Gastrocnemius medialis (tissue), 4 donors: ENCODE results near the gene NOVA2. TPM values are rescaled to one million over a fixed set of nuclear protein-coding genes. Genes with fewer than 3 reads are reported as not detected.
A peak's percentile ranks its signal among the peaks of the same experiment; 100 is the strongest.

Experiments
- ATAC-seq, 2 donors: fragments of 150-250 bp; one replicate each; pipeline ENCODE4 v1.9.1; 2016
- DNase-seq, 2 donors: peaks; one replicate each; pipeline ENCODE4 v3.0.0-alpha.2; 2019
- H3K27ac ChIP-seq, 4 donors: fragments of 200-600 bp; sonication (generic); 1 replicate in 1 of 4; 2 replicates in 3 of 4; pipeline ENCODE4 v1.5.1; 2016 to 2018; ENCODE audit warnings: mild to moderate bottlenecking in 2 of 4, moderate library complexity in 1 of 4
- H3K27me3 ChIP-seq, 3 donors: fragments of 200-600 bp; sonication (generic) in 2 of 3; 1 replicate in 1 of 3; 2 replicates in 2 of 3; pipeline versions ENCODE4 v1.5.1 to v1.6.0; 2016 to 2019; ENCODE audit warnings: mild to moderate bottlenecking in 1 of 3, moderate library complexity in 1 of 3
- H3K36me3 ChIP-seq, 2 donors: fragments of 200-600 bp; sonication (generic) in 1 of 2; one replicate each; pipeline ENCODE4 v1.5.1; 2017 to 2018
- H3K4me1 ChIP-seq, 2 donors: fragments of 200-600 bp; sonication (generic) in 1 of 2; one replicate each; pipeline ENCODE4 v1.5.1; 2016 to 2017; ENCODE audit warnings: mild to moderate bottlenecking in 2 of 2
- H3K4me3 ChIP-seq, 4 donors: fragments of 200-600 bp; sonication (generic) in 3 of 4; 1 replicate in 1 of 4; 2 replicates in 3 of 4; pipeline ENCODE4 v1.5.1; 2016 to 2019; ENCODE audit warnings: mild to moderate bottlenecking in 2 of 4
- H3K9me3 ChIP-seq, 3 donors: fragments of 200-600 bp; sonication (generic) in 2 of 3; 1 replicate in 1 of 3; 2 replicates in 2 of 3; pipeline ENCODE4 v1.5.1; 2016 to 2019
- CTCF ChIP-seq, 5 experiments: fragments of 450-650 bp in 3 of 5; fragments of 200-600 bp in 2 of 5; sonication (generic) in 2 of 5; IDR thresholded peaks in 4 of 5; conservative IDR thresholded peaks in 1 of 5; 1 replicate in 4 of 5; 2 replicates in 1 of 5; pipeline ENCODE4 v1.5.1; 2016 to 2019; ENCODE audit warnings: antibody characterized with exemption in 5 of 5, mild to moderate bottlenecking in 3 of 5, moderate library complexity in 3 of 5
- POLR2A ChIP-seq, 2 donors: fragments of 450-650 bp; IDR thresholded peaks; one replicate each; pipeline ENCODE4 v1.6.1; 2017; ENCODE audit warnings: antibody characterized with exemption in 2 of 2, mild to moderate bottlenecking in 2 of 2, moderate library complexity in 2 of 2
- in situ Hi-C, 4 donors: fragments of 200-750 bp; cut with MboI; loops; one replicate each; pipeline versions ENCODE4 v1.15.0 to v1.8.0; 2017; ENCODE audit warnings: low sequenced_read_pairs in 4 of 4
- intact Hi-C: fragments of 100-400 bp; cut with DNase I; formaldehyde crosslinking; loops from one replicate; pipeline ENCODE4 v1.15.1; 2023; ENCODE audit warnings: low total_unique reads
- total RNA-seq, 4 donors: library from RNA; depleted of rRNA; stranded (reverse); fragments of >200 nt; gene quantifications; one replicate each; pipeline versions ENCODE4 v1.1.0 to v1.2.3, GENCODE V29; 2016

Gene NOVA2
- total RNA-seq, 4 donors from 2014 or later, result 0.44 to 1.1 (median 0.49) TPM

DNA sequence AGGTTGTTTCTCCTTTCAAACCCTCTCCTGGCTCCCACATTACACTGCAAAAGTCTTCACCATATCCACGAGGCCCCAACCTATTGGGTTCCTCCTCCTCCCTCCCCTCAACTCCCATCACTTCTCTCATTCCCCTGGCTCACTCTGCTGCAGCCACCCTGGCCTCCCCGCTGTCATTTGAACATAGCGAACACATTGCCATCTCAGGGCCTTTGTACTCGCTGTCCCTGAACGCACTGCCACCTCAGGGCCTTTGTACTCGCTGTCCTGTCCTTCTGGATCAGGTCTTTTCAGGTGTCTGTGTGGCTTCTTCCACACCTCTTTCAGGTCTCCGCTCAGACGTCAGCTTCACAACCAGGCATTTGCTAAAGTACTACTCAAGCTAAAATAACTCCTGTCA, 23.3 kb upstream of the NOVA2 start:
- in situ Hi-C loops (no loop called here), intact Hi-C loops (no loop called here)
- Histone ChIP-seq H3K4me3 (no peak overlapping the region), H3K9me3 (no peaks in the 10 kb centered on the region), H3K27ac (no peak overlapping the region), H3K36me3 (no peaks in the 10 kb centered on the region), H3K27me3 (peaks cover 7 to 20% (median 9%) of the 10 kb centered on the region in 3 donors), H3K4me1 (peaks cover 6 to 12% of the 10 kb centered on the region in 2 donors)
- TF ChIP-seq POLR2A (IDR thresholded peaks at IDR 0.05), result no peak
- TF ChIP-seq CTCF (IDR thresholded peaks at IDR 0.05 in 4 of 5, conservative IDR thresholded peaks at IDR 0.05 in 1 of 5), result no peak
- ATAC-seq, result no peak
- no peak for DNase-seq

GRCh38 chr19:45995715-45996385, 22.2 kb upstream of the NOVA2 start:
- Histone ChIP-seq H3K36me3 (no peaks in the 10 kb centered on the region), H3K4me3 (peak overlapping the region; percentile 74 to 93 (median 86)), H3K4me1 (peaks cover 6 to 12% of the 10 kb centered on the region in 2 donors), H3K27ac (peak overlapping the region; percentile 83 to 86 (median 85)), H3K9me3 (no peaks in the 10 kb centered on the region), H3K27me3 (peaks cover 5 to 19% (median 9%) of the 10 kb centered on the region in 3 donors)
- TF ChIP-seq CTCF (IDR thresholded peaks at IDR 0.05 in 4 of 5, conservative IDR thresholded peaks at IDR 0.05 in 1 of 5), result no peak
- no peak for TF ChIP-seq POLR2A (IDR thresholded peaks at IDR 0.05)
- ATAC-seq (no peak), DNase-seq (no peak)
- intact Hi-C loops (loop anchor here (1.0 to 2.0 kb wide), 3 partner anchors 21 to 133 kb away; partner anchors contain the start of gene SYMPK), in situ Hi-C loops (no loop called here)

DNA sequence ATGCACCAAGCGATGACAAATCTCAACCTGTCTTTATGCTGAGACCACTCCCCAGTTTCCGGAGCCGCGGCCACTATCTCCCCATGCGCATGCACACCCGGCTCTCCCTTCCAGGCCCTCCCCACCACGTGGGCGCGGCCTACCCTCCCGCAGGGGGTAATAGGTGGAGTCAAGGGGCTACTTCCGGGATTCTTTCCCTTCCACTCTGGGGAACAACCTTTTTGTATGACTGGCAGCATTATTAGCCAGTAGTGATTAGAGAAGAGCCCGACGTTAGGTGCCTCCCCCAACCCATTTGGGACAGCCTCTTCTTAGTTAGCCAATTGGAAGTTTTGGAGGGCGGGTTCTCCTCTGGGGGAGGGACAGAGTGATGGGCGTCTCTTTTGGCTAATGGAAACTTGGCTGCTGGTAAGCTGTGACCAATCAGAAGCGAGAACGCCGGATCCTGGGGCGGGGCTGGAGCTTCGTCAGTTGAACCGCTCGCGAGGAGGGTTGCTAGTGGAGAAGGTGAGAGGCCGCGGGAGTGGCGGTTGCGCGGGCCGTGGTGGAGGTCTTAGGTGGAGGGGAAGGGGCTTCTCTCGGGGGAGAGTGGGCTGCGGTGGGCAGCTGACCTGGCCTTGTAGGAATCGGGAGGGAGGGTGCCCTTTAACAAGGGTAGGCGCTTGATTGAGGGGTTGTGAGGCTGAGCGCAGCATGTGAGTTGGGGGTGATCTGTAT, 21.5 kb upstream of the NOVA2 start, which contains the start of gene CCDC61:
Gene CCDC61 (plus strand): TSS at position 470 of the 717 bp plus-strand sequence. CDS start 7,552 bp downstream, outside the sequence.
- ATAC-seq, result peak; percentile 100
- TF ChIP-seq POLR2A (IDR thresholded peaks at IDR 0.05) (peak; percentile 76 to 81), CTCF (IDR thresholded peaks at IDR 0.05 in 4 of 5, conservative IDR thresholded peaks at IDR 0.05 in 1 of 5) (no peak)

DNA sequence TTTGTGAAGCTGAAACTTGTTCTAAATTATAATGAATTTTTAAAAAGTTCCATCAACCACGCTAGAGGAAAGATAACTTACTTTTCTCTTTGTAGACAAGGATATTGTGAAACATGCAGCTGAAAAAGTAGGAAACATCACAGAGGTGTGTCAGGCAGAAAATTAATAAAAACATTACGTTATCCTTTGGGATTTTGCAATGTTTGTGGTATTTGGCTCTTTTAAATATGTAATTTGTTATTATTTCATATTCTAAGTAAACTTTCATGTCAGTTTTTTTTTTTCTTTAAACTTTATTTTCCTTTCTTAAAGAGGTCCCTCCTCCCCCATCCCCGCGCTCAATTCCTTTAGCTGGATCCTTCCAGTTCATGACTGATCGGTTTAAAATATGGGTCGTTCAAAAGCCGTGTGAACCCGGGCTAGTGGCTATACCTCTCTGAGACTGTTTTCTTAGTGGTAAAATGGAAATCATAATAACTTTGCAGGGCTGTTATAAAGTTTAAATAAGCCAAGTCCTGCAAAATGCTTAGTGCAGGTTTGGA, 20.9 kb upstream of the NOVA2 start:
- DNase-seq, result no peak
- intact Hi-C loops, result loop anchor here (2.0 kb wide), 2 partner anchors 22 to 132 kb away; partner anchors contain the start of gene SYMPK
- Histone ChIP-seq H3K27ac (peak overlapping the region; percentile 5 to 49 (median 31)), H3K4me3 (peak overlapping the region; percentile 44 to 93 (median 57)), H3K9me3 (no peaks in the 10 kb centered on the region), H3K4me1 (peaks cover 6 to 12% of the 10 kb centered on the region in 2 donors), H3K27me3 (peaks cover 0 to 6% (median 3%) of the 10 kb centered on the region in 3 donors), H3K36me3 (no peaks in the 10 kb centered on the region)
- peak; percentile 5 to 10 for ATAC-seq
- in situ Hi-C loops, result no loop called here
- TF ChIP-seq CTCF (IDR thresholded peaks at IDR 0.05 in 4 of 5, conservative IDR thresholded peaks at IDR 0.05 in 1 of 5) (no peak), POLR2A (IDR thresholded peaks at IDR 0.05) (no peak)

More for the DNA sequence above, 21.5 kb upstream of the NOVA2 start, which contains the start of gene CCDC61:
- DNase-seq, result peak; percentile 97 to 98
- H3K27me3 ChIP-seq, result peaks cover 0 to 12% (median 4%) of the 10 kb centered on the region in 3 donors
- in situ Hi-C loops (no loop called here), intact Hi-C loops (loop anchor here (1.0 to 2.0 kb wide), 3 partner anchors 22 to 132 kb away; partner anchors contain the start of gene SYMPK)
- peak within 1 kb of the TSS; percentile 83 to 86 (median 85) for H3K27ac ChIP-seq
- H3K4me3 ChIP-seq, result peak within 1 kb of the TSS; percentile 74 to 93 (median 86)
- H3K36me3 ChIP-seq, result no peaks in the 10 kb centered on the region
- peaks cover 6 to 12% of the 10 kb centered on the region in 2 donors for H3K4me1 ChIP-seq
- H3K9me3 ChIP-seq, result no peaks in the 10 kb centered on the region
